KMS-11 (cell line): ENCODE measurements around the gene ZNF646.

ENCODE experiments used
- H2AFZ ChIP-seq: fragments of 200-600 bp; sonication (generic); 2 replicates; pipeline ENCODE4 v1.6.1; 2016; ENCODE audit warnings: antibody characterized with exemption, mixed run types, low read depth
- H3K27ac ChIP-seq: fragments of 200-600 bp; sonication (generic); 2 replicates; pipeline ENCODE4 v1.6.1; 2016; ENCODE audit warnings: mild to moderate bottlenecking, mixed run types
- H3K27me3 ChIP-seq: fragments of 200-600 bp; sonication (generic); 2 replicates; pipeline ENCODE4 v1.6.1; 2017; ENCODE audit warnings: mild to moderate bottlenecking, low read depth, mixed run types, moderate library complexity; ENCODE audit not compliant: insufficient read depth
- H3K36me3 ChIP-seq: fragments of 200-600 bp; sonication (generic); 2 replicates; pipeline ENCODE4 v1.6.1; 2017; ENCODE audit warnings: mild to moderate bottlenecking, mixed run types; ENCODE audit not compliant: insufficient read depth
- H3K4me1 ChIP-seq: fragments of 200-600 bp; sonication (generic); 2 replicates; pipeline ENCODE4 v1.6.1; 2016; ENCODE audit warnings: mild to moderate bottlenecking, low read depth, mixed run types; ENCODE audit not compliant: poor library complexity, severe bottlenecking
- H3K4me2 ChIP-seq: fragments of 200-600 bp; sonication (generic); 2 replicates; pipeline ENCODE4 v1.7.0; 2016; ENCODE audit warnings: mild to moderate bottlenecking, mixed run types
- H3K4me3 ChIP-seq: fragments of 200-600 bp; sonication (generic); IDR thresholded peaks from 2 replicates; pipeline ENCODE4 v1.6.1; 2017; ENCODE audit warnings: low read depth, low read length, mixed read lengths; ENCODE audit not compliant: insufficient read depth
- H3K79me2 ChIP-seq: fragments of 200-600 bp; sonication (generic); 2 replicates; pipeline ENCODE4 v1.6.1; 2016; ENCODE audit warnings: low read depth, mixed run types; ENCODE audit not compliant: insufficient read depth
- H3K9ac ChIP-seq: fragments of 200-600 bp; sonication (generic); 2 replicates; pipeline ENCODE4 v1.6.1; 2016; ENCODE audit warnings: mild to moderate bottlenecking, mixed run types
- H4K20me1 ChIP-seq: fragments of 200-600 bp; sonication (generic); 2 replicates; pipeline ENCODE4 v1.6.1; 2016; ENCODE audit warnings: mild to moderate bottlenecking, mixed run types; ENCODE audit not compliant: insufficient read depth
- TF ChIP-seq, protein P1 (sequence below): fragments of 200-600 bp; sonication (generic); conservative IDR thresholded peaks from 2 replicates; pipeline ENCODE4 v1.6.1; 2017; ENCODE audit warnings: low read depth, mild to moderate bottlenecking, antibody characterized with exemption, low read length, moderate library complexity, mixed read lengths

ZNF646 gene

DNA sequence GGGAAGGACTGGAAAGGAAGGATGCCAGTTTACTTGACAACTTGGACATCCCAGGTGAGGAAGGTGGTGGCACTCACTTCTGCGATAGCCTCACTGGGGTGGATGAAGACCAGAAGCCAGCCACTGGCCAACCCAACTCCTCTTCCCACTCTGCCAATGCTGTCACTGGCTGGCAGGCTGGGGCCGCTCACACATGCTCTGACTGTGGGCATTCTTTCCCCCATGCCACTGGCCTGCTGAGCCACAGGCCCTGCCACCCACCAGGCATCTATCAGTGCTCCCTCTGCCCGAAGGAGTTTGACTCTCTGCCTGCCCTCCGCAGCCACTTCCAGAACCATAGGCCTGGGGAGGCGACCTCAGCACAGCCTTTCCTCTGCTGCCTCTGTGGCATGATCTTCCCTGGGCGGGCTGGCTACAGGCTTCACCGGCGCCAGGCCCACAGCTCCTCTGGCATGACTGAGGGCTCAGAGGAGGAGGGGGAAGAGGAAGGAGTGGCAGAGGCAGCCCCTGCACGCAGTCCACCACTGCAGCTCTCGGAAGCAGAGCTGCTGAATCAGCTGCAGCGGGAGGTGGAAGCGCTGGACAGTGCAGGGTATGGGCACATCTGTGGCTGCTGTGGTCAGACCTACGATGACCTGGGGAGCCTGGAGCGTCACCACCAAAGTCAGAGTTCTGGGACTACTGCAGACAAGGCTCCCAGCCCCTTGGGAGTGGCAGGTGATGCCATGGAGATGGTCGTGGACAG is 4.5 kb downstream of the ZNF646 start:
- H3K4me2 ChIP-seq, result no peak overlapping the region
- H3K27ac ChIP-seq, result no peak overlapping the region
- H4K20me1 ChIP-seq, result no peaks in the 10 kb centered on the region
- no peaks in the 10 kb centered on the region for H3K27me3 ChIP-seq
- H3K36me3 ChIP-seq, result no peaks in the 10 kb centered on the region; the same call in 1 of the 2 replicates
- no peak overlapping the region for H3K4me3 ChIP-seq
- TF ChIP-seq, protein P1, sequence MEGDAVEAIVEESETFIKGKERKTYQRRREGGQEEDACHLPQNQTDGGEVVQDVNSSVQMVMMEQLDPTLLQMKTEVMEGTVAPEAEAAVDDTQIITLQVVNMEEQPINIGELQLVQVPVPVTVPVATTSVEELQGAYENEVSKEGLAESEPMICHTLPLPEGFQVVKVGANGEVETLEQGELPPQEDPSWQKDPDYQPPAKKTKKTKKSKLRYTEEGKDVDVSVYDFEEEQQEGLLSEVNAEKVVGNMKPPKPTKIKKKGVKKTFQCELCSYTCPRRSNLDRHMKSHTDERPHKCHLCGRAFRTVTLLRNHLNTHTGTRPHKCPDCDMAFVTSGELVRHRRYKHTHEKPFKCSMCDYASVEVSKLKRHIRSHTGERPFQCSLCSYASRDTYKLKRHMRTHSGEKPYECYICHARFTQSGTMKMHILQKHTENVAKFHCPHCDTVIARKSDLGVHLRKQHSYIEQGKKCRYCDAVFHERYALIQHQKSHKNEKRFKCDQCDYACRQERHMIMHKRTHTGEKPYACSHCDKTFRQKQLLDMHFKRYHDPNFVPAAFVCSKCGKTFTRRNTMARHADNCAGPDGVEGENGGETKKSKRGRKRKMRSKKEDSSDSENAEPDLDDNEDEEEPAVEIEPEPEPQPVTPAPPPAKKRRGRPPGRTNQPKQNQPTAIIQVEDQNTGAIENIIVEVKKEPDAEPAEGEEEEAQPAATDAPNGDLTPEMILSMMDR, result no peak
- peaks cover 10% of the 10 kb centered on the region for H3K4me1 ChIP-seq
- no peak overlapping the region for H3K9ac ChIP-seq
- H2AFZ ChIP-seq, result no peak overlapping the region
- peaks cover 40% of the 10 kb centered on the region for H3K79me2 ChIP-seq

DNA sequence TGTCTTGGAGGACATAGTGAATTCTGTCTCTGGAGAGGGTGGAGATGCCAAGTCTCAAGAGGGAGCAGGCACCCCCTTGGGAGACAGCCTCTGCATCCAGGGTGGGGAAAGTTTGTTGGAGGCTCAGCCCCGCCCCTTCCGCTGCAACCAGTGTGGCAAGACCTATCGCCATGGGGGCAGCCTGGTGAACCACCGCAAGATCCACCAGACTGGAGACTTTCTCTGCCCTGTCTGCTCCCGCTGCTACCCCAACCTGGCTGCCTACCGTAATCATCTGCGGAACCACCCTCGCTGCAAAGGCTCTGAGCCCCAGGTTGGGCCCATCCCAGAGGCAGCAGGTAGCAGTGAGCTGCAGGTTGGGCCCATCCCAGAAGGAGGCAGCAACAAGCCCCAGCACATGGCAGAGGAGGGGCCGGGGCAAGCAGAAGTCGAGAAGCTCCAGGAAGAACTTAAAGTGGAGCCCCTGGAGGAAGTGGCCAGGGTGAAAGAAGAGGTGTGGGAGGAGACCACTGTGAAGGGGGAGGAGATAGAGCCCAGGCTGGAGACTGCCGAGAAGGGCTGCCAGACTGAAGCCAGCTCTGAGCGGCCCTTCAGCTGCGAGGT is 5.2 kb downstream of the ZNF646 start:
- Histone ChIP-seq H3K4me1 (peaks cover 10% of the 10 kb centered on the region), H4K20me1 (no peaks in the 10 kb centered on the region), H3K79me2 (peaks cover 39% of the 10 kb centered on the region), H3K9ac (no peak overlapping the region), H3K4me2 (no peak overlapping the region), H3K27ac (no peak overlapping the region), H3K36me3 (no peaks in the 10 kb centered on the region; the same call in 1 of the 2 replicates), H2AFZ (no peak overlapping the region), H3K27me3 (no peaks in the 10 kb centered on the region), H3K4me3 (no peak overlapping the region)
- TF ChIP-seq, protein P1, result no peak

DNA sequence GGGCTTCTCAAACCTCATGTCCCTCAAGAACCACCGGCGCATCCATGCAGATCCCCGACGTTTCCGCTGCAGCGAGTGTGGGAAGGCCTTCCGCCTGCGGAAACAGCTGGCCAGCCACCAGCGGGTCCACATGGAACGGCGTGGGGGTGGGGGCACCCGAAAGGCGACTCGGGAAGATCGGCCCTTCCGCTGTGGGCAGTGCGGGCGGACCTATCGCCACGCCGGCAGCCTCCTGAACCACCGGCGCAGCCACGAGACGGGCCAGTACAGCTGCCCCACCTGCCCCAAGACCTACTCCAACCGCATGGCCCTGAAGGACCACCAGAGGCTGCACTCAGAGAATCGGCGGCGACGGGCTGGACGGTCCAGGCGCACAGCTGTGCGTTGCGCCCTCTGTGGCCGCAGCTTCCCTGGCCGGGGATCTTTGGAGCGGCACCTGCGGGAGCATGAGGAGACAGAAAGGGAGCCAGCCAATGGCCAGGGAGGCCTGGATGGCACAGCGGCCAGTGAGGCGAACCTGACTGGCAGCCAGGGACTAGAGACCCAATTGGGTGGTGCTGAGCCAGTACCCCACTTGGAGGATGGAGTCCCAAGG is 5.9 kb downstream of the ZNF646 start:
- no peak overlapping the region for H3K9ac ChIP-seq
- H3K27me3 ChIP-seq, result no peaks in the 10 kb centered on the region
- no peak overlapping the region for H2AFZ ChIP-seq
- peaks cover 32% of the 10 kb centered on the region for H3K79me2 ChIP-seq
- no peak overlapping the region for H3K4me3 ChIP-seq
- peaks cover 7% of the 10 kb centered on the region for H3K4me1 ChIP-seq
- H3K27ac ChIP-seq, result no peak overlapping the region
- H4K20me1 ChIP-seq, result no peaks in the 10 kb centered on the region
- no peak overlapping the region for H3K4me2 ChIP-seq
- TF ChIP-seq, protein P1, result no peak
- H3K36me3 ChIP-seq, result no peaks in the 10 kb centered on the region; the same call in 1 of the 2 replicates

DNA sequence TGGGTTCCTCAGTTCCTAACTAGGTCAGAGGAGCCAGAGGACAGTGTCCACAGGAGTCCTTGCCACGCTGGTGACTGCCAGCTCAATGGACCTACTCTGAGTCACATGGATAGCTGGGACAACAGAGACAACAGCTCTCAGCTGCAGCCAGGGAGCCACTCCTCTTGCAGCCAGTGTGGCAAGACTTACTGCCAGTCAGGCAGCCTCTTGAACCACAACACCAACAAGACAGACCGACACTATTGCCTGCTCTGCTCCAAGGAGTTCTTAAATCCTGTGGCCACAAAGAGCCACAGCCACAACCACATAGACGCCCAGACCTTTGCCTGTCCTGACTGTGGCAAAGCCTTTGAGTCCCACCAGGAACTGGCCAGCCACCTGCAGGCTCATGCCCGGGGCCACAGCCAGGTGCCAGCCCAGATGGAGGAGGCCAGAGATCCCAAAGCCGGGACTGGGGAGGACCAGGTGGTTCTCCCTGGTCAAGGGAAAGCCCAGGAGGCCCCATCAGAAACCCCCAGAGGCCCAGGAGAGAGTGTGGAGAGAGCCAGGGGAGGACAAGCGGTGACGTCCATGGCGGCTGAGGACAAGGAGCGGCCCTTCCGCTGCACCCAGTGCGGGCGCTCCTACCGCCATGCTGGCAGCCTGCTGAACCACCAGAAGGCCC is 6.7 kb downstream of the ZNF646 start:
- no peak overlapping the region for H3K9ac ChIP-seq

More for the DNA sequence above, 6.7 kb downstream of the ZNF646 start:
- Histone ChIP-seq H3K4me1 (no peaks in the 10 kb centered on the region), H3K27me3 (no peaks in the 10 kb centered on the region), H3K36me3 (no peaks in the 10 kb centered on the region; the same call in 1 of the 2 replicates), H4K20me1 (no peaks in the 10 kb centered on the region), H3K4me2 (no peak overlapping the region), H3K4me3 (no peak overlapping the region), H3K79me2 (peaks cover 24% of the 10 kb centered on the region; the same call in 1 of the 2 replicates), H3K27ac (no peak overlapping the region), H2AFZ (no peak overlapping the region)
- TF ChIP-seq, protein P1, result no peak
